EL (cell line): ENCODE results near the gene GPR31.

Experiments used
- DNase-seq: peaks from one replicate; pipeline ENCODE4 v3.0.0-alpha.2; 2016

GPR31 gene

DNA sequence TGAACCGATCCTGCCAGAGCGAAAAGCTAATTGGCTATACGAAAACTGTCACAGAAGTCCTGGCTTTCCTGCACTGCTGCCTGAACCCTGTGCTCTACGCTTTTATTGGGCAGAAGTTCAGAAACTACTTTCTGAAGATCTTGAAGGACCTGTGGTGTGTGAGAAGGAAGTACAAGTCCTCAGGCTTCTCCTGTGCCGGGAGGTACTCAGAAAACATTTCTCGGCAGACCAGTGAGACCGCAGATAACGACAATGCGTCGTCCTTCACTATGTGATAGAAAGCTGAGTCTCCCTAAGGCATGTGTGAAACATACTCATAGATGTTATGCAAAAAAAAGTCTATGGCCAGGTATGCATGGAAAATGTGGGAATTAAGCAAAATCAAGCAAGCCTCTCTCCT is 20.7 kb downstream of the GPR31 start:
- no peak for DNase-seq

DNA sequence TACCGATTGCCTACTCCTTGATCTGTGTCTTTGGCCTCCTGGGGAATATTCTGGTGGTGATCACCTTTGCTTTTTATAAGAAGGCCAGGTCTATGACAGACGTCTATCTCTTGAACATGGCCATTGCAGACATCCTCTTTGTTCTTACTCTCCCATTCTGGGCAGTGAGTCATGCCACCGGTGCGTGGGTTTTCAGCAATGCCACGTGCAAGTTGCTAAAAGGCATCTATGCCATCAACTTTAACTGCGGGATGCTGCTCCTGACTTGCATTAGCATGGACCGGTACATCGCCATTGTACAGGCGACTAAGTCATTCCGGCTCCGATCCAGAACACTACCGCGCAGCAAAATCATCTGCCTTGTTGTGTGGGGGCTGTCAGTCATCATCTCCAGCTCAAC is 21.4 kb downstream of the GPR31 start:
- DNase-seq, result no peak

DNA sequence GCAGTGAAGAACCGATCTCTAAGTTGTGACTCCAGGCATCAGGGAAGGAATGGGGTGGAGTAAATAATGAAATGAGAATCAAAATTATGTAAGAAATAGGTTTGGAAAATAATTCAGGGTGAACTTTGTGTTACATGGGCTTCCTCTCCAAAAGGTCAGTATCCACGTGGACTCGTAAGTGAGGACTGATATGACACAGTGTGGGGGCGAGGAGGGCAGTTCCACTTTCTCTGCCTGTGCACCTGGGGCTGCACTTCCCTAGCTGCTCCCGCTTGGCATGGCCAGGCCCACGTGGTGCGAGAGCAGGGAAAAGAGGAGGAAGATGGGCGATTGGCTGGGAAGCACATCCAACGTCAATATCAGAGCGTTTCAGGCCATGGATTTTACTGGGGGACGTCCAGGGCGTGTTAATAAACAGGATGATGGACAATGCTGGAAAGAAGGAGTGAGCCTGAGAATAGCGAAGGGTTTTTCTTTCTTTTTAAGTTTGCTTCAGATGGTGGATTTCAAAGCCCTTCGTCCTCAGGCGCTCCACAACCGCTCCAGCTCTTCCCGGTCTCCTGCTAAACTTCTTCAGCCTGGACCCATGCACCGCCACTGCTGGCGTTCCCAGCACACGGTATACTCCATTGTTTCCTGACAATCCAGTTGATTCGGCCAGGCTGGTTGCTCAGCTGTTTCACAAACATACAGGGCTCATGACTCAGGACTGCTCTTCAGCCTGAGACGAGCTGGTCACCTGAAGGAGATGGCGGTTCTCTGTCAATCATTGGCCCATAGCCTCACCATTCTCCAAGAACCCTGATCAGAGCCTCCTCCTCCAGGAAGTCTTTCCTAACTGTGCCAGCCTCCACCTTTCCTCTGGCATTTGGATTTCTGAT is 23.1 kb downstream of the GPR31 start:
- no peak for DNase-seq

DNA sequence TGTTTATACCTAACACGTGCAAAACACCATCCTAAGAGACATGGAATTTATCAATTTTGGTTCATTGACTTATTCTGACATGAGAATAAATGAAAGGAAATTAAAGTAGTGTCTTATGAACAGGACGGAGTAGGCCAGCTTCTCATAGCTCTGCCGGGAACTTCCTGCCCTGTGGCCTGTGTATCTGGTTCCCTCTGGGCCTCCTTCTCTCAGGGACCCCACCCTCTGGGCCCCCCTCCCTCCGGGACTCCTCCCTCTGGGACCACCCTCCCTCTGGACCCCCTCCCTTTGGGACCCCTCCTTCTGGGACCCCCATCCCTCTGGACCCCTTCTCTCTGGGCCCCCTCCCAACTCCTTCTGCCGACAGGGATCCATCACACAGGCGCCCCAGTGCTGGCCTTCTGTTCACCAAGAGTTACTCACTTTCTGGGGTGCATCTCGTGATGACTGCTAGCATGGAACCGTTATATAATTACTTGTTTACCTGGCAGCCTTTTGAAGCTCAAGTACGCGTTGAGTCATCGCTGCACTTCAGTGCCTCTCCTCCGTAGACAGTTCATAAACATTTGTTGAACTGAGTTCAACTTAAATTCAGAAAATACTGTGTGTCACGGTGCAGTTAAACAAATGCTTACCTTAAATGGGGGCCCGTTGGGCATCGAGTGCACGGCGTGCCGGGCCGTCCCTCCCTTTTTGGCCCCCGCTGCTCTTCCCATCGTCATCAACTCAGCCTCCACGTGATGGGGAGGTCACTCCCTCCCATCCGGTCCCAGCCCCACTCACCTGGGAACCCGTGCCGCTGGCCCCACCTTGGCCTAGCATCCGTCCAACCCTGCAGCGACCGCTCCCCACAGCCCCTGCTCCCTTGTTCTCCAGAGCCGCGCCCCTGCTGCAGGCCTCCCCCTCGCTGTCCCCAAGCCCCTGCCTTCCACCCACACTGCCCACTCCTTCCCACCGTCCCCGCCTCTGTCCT is 26.8 kb downstream of the GPR31 start:
- no peak for DNase-seq

DNA sequence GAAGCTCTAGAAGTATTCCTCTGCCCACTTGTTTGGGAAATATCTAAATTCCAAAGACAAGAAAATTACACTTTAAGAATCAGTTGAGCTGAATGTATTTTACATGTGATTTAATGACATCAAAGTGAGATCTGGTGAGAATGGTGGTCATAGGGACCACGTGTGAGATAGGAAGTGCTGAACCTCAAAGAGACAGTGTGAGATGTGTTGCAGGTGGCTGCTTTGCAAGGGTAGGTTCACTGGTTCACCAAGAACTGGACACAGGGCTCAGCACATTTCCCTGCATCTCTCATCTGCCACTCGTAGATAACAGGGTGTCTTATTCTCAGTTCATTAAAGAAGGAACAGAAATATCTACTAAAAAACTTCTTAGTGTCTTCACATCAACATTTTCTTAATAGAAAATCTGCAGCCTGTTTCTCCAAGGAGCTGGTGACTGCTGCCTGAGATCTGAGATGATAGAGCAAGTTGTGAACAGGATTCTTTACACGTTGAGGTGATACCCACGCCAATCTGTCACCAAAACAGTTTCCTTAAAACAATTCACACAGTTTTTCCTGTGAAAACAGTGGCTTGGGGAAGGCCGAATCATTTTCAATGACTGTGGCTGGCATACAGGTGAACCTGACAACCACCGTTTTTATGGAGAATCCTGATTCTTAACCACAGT is 27.6 kb downstream of the GPR31 start:
- no peak for DNase-seq

DNA sequence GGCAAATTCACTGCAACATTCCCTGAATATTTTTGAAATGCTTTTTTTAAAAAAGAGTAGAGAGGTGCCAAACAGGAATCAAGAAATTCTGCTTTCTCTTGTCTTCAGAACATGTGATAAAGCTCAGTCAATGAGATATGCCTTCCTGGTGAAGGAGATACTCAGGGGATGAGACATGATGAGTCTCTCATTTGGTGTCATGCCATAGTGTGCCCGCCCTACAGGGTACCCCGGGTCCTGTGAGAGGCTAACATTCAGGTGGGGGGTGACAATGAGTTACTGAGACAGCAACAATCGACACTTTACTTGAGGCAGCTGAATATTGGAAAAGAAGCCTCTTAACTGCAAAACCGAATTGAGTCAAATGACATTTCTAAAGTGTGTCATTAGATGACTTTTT is 28.2 kb downstream of the GPR31 start:
- no peak for DNase-seq

DNA sequence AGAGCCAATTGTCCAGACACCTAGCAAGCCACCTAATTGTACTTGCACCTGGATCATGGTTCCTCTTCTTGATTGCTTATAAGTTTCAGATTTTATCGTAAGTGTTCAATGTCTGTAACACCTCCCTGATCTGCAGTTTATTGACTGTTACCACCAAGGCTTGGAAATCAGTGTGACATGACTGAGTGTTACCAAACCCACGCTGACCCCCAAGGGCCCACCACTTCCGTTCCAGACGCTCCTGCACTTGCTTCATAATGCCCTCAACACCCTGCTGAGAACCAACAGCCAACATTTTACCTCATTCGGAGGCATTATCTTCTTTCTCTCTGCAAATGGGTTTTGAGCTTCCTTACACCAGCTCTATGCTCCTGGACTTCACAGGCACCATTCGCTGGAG is 28.6 kb downstream of the GPR31 start:
- no peak for DNase-seq

DNA sequence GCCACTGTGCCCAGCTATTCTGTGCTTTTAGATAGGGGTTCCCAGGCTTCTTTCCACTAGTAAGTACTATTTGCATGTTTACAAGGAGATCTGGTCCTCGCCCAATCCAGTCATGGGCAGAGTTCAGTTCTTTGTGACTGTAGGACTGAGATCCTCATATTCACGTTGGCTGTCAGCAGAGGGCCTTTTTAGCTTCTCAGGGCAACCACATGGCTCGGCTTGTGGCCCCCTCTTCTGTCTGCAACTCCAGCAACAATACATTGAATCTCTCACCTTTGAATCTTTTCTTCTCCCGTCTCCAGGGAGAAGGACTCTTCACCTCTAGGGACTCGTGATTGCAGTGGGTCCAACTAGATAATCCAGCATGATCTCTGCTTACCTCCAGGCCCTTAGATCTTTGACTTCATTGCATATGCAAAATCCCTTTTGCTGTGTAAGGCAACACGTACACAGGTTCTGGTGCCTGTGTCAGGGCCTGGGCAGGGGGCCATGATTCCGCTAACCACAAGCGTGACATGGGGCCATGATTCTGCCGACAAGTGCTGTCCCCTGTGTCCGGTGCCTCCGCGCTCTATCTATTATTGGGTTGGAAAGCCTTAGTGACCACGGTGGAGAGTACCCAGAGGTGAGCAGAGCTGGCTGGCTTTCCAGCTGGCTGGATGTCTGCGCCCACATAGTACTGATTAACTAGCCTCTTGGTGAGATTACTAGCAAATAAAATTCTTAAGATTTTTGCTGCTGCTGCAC is 29.8 kb downstream of the GPR31 start:
- no peak for DNase-seq

DNA sequence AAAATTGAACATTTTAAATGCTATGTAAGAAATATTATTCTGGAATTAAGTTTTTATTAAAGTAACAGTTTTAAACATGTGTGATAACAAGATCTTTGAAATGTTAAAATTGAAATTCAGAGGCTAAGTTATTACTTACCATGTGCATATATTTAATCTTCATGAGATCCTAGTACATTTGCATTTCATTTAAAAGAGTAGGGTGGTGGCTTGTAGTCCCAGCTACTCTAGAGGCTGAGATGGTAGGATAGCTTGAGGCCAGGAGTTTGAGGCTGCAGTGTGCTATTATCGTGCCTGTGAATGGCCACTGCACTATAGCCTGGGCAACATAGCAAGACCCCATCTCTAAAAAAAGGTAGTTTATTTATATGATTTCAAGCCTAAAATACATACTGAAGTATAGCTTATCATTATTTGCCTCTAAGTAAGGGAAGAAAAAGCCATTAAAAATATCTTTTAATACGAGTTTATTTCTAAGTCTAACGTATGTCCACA is 31.9 kb downstream of the GPR31 start:
- no peak for DNase-seq

DNA sequence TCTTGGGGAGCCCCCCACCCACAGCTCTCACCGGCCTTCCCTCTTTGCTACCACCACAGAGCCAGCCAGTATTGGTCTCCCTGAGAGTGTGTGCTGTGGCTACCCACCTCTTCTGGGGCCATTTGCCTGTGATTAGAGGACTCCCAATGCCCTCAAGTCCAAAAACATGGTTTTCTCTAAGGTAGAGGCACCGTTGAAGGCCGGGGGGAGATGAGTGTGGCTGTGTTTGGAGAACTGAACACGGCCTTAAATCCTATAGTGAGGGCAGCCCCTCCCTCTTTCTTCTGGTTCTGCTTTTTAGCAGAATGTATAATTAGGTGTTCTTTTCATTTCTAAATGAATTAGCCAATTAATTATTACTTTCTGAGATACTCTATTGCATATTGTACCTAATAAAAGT is 32.4 kb downstream of the GPR31 start:
- DNase-seq, result no peak

DNA sequence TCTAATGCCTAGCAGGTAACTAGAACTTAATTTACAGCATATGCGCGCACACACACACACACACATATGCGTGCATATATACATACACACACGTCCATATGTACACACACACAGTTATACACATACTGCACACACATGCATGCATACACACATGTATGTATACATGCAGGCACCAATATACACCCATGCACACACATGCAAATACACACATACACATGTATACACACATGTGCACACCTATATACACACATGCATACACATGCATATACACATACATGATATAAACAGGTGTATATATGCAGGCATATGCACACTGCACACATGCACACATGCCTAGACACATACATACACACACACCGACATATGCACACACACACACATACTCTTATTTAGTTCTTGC is 33.0 kb downstream of the GPR31 start:
- no peak for DNase-seq

DNA sequence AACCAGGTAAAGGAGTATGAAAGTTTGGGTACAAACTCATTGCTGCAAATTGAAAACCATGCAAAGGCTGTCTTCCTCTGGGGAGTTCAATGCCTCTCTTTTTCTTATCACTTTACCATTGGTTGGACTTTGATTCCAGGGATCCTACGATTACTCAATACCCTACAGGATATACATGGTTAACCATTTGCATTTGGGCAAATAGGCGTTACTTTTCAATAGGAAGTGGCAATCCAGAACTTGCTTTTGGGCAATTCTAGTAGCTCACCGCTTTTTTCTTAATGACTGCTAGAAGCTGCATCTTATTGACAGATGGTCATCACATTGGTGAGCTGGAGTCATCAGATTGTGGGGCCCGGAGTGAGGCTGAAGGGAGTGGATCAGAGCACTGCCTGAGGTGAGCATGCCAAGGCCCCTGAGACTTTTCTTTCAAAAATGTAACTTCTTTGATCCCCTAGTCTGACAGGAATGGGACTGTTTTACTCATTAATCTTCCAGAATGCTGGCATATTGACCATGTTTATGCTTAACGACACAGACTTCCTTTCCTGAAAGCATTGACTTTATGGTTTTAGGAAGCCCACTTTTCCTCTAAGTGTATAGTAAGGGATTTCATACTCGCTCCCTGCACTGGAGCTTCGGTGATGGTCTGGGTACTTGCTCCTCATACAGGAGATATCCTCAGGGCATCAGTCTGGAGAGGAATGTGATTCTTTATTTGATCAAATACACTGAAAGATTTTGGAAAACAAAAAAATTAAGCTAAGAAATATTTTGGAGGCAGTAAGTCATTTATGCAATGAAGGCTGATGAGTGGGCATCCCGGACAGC is 34.7 kb downstream of the GPR31 start, which contains the start of gene CCR6:
CCR6 (plus strand) TSS at position 270 of the 831 bp plus-strand sequence. CDS start 13,039 bp downstream, outside the sequence.
- no peak for DNase-seq

DNA sequence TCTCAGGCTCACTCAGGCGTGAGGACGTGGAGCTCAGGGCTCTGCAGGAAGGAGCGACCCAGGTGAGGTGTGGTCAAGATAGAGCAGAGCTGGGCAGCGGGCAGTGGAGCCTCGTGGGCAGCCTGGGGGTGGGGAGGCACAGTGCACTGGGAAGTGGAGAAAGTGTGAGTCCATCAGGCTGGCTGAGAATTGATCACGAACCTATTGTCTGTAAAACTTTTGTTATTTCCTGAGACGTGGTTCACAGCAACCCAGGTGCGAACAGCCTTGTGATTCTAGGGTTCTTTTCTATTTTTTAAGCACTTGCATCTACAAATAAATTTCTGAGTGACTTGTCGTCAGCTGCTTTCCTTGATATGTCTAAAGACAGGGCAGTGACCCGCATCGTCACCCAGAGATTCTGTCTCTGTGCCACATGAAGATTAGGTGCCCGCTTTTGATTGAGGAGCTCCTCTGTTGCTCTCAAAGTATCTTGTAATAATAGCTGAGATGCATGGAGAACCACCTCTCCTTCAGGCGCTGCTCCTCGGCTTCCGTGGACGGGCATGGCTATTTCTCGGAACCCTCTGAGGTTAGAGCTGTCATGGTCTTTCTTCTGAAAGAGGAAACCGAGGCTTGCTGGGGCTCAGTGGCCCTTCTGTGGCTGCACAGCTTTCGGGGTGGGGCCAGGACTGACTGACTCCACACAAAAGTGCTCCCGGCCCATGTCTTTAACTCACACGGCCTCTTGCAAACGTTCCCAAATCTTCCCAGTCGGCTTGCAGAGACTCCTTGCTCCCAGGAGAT is 35.5 kb downstream of the GPR31 start:
- no peak for DNase-seq

DNA sequence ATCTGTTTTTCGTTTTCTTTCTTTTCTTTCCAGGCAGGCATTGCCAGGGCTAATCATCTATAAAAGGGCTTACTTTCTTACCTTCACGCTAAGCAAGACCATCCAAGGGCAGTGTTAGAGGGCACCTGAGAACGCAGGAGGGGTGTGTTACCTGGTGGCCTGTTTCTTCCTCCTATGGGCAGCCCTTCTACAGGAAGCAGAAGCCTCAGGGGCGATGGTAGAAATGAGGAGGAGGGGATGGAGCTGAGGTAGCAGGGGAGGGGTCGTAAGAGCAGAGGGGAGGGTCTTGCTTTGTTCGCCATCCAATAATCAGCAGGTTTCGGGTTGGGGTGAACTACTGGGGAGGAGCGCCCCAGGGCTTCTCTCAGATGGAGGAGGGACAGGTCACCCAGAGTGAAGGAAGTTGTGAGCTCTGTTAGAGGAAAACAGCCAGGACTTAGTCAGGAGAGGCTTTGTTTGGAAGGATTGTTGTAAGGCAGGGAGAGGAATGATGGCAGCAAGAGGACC is 36.4 kb downstream of the GPR31 start:
- no peak for DNase-seq

DNA sequence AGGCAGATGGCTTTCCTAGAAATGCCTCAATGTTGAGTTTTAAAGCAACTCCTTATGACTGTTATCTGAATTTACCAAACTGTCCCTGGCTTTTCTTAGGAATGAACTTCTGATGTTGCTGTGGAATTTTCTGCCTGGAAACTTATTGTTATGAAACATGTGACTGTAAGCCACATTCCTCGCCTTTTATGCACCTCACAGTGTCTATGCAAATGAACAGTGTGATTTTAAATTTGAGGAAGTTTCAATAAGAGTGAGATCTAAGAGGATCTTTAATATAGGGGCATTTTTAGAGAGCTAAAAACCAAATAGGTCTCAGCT is 37.2 kb downstream of the GPR31 start:
- no peak for DNase-seq

DNA sequence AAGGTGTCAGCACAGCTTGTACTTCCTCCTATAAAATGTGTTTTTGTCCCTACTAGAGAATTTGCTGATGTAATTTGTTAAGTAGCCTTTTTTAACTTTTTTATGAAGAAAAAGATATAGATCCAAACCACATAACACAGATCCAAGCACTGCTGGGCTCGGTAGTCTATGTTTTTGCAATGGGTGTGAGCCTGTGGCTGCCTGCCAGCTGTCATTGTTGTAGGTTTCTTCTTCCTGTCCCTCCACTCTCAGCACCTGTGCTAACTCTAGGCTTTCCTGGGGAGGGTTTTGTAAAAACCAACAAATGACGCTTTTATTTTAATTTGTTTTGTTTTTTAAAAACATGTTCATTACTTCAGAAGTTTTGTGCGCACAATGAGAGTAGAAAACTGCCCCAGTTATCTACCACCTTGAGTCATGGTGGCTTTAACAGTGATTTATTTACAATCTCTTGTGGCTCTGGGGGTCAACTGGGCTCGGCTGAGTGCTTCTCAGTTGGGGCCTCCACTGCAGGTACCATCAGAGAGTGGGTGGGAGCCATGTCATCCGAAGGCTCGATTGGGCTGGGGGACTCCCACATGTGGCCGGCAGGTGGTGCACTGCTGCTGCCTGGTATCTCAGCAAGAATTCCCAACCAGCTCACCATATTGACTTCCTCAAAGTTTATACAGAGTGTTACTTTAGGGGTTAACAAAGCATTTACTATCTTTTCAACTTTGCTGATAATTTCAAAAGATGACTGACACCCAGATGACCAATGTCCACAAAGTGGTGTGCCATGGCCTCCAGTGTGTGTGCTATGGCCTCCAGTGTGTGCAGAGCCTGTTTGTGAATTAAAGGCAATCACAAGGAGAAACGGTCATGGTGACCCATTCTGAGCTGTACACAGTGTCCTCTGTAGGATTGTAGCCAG is 37.9 kb downstream of the GPR31 start:
- no peak for DNase-seq

DNA sequence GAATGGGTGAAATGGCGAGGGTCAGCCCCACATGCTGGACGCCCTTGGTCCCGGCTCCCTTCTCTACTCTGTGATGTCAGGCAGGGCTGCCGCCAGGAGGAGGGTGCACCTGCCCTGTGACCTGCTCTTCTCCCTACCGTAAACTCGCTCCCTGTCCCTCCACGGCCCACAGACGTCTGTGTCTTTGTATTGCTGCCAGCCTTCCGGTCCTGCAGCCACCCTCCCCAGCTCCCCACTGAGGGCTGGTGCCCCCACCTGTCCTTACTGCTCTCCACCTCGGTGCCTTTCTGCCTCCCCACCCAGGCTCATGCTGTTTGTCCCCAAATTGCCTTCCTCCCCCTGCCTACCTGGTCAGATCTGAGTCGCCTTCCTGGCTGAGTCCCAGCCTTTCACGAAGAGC is 38.9 kb downstream of the GPR31 start:
- no peak for DNase-seq

DNA sequence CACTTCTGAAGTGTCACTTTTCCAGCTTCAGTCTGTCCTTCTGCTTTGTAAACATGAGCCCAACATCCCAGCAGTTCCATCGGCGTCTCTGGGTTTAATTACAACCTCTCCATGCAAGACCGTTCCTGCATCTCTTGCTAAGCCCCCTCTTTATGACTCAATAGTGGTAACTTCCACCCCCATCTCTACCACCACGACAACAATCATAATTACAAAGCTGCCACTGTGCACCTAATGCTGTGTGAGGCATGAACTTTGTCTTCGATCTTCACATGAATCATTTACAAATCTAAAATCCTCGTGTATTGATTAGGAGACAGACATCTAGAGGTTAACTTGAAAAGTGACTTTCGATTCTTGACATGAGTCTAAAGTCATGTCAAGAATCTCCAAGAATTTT is 39.8 kb downstream of the GPR31 start:
- DNase-seq, result no peak

DNA sequence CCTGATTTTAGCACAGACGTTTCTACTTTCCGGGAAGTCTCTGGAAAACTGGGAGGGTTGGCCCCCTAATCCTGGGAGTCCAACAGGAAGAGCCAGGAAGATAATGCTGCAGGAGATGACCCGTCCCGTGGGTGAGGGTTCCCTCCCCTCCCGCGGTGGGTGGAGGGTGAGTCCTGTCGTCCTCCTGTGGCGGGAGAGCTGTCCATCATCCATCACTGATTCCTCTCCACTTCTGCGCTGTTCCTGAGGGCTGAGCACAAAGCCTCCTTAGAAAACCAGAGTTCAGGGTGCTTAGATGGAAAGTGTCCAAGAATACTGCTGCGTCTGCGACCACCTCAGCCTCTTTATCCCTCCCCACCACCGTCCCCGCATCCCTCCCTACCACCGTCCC is 40.9 kb downstream of the GPR31 start:
- no peak for DNase-seq
